NCI-H82 treated with DMSO at 0.1 percent for 48 hours (cell line): Measurements from ENCODE around the gene ABCD1.

ENCODE experiments used
- DNase-seq: peaks from one replicate; lab custom pipeline; 2025; ENCODE audit not compliant: unreplicated experiment; lab: John Stamatoyannopoulos, UW

The ABCD1 gene

DNA sequence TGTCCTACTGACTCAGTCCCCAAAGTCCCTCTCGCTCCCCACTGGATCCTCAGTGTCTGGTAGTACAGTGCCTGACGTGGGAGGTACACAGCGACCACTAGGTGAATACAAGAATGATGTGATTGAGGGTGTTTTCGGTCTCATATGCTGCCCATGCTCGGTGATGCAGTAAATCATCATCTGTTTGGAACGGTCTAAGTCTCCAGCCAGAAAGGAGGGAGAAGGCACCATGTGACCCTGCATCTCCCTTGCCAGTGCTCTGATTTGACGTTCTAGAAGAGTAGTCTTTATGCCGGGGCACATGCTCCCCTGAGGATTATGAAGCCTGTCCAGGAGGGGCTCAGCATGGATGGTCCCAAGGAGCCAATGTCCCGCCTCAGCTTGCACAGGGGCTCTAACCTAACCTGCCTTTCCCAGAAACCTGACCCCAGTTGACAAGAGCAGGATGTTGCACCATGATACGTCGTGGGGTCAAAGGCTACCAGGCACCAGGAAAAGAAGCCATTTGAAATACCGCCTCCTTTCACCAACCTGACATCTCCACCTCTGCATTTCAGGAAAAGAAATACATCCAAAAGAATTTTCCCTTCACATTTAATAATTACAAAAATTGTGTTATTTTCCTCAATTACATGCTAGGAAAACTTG lies 25.6 kb downstream of the ABCD1 start:
- DNase-seq = no peak

DNA sequence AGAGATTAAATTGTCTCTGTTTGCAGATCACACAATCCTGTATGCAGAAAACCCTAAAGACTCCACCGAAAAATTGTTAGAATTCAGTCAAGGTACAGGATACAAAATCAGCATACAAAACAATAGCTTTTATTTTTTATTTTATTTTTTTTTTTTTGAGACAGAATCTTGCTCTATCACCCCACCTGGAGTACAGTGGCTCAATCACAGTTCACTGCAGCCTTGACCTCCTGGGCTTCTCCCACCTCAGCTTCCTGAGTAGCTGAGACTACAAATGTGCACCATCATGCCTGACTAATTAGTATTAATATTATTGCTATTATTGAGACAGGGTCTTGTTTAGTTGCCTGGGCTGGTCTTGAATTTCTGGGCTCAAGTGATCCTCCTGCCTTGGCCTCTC lies 30.5 kb downstream of the ABCD1 start:
- no peak for DNase-seq

DNA sequence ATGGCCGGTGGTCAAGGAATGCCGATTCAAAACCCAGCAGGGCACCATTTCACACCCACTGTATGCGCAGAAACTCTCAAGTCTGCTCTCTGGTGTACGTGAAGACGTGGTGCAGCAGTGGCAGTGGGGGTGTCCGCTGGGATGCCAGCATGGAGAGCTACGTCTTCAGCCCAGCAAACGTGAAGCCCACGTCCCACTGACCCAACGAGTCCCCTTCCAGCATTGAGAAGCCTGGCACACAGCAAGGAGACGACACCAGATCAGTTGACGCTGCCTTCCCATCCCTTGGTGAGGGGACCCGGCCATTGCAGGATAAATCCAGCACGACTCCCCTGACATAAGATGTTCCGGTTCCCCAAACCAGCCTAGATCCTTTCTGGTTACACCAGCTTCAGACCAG lies 37.2 kb downstream of the ABCD1 start:
- DNase-seq = no peak

DNA sequence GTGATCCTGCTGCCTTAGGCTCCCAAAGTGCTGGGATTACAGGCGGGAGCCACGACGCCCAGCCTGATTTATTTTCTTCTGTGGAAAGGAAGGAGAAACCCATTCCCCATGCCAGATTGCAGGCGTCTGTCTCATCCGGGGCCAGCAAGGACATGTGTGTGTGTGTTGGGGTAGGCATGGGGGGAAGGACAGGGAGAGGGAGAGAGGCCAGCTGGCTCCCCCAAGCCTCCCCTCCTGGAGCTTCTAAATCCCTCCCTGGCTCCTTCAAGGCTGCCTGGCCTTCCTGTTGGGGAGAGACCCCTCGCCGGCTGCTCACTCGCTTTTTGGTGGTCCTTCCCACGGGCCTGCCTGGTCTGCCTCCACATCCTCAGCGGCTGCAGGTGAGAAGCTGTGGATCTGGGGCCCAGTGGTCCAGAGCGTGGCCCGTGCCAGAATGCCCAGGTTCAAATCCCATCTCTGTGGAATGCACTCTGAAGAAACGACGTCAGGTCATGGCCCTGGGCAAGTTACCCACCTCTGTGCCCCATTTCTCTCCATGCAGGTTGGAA lies 38.0 kb downstream of the ABCD1 start:
- DNase-seq = no peak

DNA sequence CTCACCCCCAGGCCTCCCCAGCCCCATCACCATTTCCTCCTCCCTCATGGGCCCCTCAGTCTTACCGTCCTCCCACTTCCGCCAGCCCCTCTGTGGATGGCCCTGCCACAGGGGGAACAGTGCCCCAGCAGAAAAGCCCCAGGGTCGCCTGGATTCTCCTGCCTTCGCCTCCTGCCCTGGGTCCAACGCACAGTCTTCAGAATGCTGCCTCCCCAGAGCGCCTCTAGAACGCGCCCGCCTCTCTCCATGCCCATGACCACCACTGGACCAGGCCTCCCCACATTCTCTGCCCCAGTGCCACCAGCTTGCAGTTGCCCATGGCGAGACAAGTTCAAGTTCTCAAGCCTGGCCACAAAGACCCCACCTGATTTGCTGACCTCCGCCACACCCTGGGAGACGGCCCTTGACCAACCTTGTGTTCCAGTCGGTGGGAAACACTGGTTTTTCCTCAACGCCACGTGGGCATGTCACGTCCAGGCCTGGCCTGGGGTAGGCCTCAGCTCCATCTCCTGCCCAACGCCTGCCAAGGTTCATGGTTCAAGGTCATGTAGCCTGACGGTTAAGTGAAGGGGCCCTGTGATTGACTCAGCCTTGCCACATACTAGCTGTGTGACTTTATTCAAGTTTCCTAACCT lies 38.8 kb downstream of the ABCD1 start:
- no peak for DNase-seq

DNA sequence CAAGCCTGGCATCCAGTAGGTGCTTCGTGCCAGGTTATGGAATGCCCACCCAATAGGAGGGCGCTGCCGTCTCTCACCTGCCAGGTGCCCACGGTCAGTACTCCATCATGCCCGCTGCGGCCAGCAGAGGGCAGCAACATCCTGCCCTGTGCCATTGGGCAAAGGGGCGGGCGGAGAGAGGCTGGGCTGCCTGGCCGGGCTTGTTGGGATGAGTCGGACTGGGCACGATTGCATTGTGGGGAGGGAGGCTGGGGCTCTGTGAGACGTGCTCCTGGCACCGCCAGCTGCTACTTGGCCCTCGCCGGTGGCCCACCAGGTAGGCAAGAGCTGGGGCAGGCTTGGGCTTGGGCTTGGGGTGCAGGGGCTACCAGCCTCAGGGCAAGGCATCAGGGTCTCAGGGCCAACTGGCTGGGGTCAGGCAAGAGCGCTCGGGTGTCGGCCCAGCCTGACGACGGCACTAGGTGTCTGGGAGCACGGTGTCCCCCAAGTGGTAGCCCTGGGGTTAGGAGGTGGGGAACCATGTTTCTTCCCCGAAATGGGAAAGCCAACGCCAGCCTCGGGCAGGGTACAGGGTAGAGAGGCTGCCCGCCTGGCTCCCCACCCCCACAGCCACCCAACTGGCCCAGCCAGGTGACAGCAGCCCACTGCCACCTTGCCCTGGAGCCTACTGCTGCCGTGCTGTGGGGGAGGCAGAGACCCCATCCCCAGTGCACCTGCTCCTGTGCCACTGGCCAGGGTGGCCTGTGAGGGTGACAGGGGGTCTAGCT lies 39.5 kb downstream of the ABCD1 start, which contains the start of gene PLXNB3:
Gene PLXNB3, plus strand, starts transcription at position 261 of the 767 bp plus-strand sequence. CDS start 1,287 bp downstream, outside the sequence.
- peak; percentile 22 for DNase-seq

DNA sequence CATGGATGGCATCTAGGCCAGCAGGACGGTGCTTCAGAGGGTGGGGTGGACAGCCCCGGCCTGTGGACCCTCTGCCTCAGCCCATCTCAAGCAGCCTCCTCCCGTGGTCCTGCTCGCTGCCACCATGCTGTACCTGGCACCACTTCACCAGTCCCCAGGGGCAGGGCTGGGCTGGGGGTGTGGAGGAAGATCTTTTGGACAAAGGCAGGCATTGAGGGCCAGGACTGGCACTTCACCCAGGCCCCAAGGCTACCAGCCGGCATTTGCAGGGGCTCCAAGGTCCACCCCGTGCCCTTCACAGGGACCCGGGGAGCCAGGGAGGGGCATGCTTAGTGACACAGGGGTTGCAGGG lies 40.1 kb downstream of the ABCD1 start:
- DNase-seq = no peak

DNA sequence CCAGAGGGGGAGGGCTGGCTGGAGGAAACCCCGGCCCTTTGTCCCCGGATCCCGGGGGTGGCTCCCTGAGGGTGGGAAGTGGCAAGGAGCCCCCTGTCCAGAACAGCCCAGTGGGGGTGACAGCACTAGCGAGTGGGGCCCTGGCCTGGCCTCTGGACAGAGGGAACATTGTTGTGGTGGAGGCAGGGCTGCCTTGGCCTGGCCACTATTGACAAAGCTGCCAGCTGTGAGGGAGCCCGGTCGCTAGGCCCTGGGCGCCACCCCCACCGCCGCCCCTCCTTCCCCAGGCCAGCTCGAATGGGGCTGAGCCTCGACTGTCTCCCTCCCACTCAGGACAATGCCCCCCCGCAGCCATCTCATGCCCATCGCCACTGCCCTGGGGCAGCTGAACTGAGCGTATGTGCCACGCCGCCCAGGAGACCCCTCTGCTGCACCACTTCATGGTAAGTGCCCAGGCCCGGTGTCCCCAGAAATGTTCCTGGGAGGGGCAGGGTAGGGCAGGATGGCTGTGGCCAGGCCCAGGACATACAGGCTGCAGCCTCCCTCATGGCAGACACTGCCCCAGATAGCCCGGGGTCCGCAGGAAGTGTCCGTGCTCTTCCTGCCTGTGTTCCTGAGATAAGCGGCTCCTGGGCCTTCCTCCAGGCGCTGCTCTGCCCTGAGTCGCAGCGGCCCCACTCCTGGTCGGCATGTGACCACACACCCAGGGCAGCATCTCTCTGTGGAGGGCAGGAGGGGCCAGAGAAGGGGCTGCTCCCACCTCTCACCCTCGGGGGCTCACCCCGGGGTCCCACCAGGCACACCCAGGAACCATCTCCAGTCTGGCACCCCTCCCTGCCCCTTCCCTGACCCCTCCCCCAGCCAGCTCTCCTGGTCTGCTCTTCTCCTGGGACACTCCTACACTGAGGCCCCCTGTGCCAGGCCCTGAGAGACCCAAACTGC lies 40.8 kb downstream of the ABCD1 start:
- DNase-seq = no peak

DNA sequence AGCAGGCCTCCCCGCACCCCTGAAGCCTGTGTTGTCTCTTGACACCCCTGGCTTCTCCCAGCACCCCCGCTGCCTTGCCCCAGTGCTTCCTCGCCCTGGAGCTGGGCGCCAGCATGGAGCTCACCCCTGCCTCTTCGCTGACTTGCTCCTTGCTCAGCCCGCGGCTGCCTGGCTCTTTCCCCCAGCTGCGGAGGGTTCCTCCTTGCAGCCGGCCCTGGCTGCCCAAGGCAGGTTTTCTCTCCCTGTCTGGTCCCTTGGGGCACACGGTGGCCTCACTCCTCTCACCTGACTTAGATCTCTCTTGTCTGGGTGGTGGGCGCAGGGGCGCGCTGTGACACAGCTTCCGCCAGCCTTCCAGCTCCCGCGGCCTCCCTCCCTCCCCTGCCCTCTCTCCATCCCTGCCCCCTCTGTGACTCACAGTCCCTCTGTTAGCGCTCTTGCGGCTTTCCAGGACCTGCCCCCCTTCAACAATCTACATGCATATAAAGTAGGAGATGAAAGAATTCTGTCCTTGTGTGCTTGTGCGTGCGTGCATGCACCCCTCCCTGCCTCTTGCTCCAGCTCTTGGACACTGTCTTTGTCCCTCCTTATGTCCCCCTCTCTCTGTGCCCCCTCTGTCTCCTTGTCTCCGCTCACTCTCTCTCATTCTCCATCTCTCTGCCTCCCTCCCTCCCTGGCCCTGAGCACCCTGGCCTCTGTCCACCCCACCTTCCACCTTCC lies 41.6 kb downstream of the ABCD1 start:
- no peak for DNase-seq

DNA sequence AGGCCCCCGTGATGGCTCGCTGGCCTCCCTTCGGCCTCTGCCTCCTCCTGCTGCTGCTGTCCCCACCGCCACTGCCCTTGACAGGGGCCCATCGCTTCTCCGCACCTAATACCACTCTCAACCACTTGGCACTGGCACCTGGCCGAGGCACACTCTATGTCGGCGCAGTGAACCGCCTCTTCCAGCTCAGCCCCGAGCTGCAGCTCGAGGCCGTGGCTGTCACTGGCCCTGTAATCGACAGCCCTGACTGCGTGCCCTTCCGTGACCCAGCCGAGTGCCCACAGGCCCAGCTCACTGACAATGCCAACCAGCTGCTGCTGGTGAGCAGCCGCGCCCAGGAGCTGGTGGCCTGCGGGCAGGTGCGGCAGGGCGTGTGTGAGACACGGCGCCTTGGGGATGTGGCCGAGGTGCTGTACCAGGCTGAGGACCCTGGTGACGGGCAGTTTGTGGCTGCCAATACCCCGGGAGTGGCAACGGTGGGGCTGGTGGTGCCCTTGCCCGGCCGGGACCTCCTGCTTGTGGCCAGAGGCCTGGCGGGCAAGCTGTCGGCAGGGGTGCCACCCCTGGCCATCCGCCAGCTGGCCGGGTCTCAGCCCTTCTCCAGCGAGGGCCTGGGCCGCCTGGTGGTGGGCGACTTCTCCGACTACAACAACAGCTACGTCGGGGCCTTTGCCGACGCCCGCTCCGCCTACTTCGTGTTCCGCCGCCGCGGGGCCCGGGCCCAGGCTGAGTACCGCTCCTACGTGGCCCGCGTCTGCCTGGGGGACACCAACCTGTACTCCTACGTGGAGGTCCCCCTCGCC lies 42.4 kb downstream of the ABCD1 start:
- DNase-seq = no peak

DNA sequence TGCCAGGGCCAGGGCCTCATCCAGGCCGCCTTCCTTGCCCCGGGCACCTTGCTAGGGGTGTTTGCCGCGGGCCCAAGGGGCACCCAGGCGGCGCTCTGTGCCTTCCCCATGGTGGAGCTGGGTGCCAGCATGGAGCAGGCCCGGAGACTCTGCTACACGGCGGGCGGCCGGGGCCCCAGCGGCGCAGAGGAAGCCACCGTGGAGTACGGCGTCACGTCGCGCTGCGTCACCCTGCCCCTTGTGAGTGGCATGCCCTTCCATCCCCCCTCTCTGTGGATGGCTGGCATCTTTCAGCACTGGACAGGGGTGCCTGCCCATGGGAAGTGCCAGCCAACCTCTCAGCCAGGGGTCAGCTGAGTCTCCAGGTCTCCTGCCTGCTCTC lies 43.0 kb downstream of the ABCD1 start:
- DNase-seq = no peak

DNA sequence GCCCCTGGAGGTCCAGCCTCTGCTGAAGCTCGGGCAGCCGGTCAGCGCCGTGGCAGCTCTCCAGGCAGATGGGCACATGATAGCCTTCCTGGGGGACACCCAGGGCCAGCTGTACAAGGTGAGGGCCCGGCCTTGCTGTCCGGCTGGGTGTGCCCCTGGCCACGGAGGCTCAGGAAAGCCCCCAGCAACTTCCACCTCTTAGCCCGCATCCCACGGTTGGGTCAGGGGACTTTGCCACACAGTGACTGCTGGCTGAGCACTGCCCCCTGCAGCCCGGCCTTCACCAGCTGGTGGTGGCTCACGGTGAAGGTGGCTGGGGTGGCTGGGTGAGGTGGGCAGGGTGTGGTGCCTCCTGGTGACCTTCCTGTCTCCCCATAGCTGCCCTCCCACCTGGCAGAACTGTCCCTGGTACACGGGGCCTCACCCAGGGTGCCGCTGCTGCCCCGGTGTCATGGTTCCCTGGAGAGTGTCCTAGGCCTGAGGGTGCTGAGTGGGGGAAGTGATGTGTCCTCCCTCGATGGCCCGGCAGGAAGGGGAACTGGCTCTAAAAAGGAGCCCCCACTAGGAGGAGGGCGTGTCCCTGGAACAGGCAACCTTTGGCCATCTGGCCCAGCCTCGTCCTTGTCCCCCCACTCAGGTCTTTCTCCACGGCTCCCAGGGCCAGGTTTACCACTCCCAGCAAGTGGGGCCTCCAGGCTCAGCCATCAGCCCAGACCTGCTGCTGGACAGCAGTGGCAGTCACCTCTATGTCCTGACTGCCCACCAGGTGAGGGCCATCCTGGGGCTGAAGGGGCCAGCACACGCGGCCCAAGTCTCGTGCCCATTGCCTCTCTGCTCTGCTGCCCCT lies 43.9 kb downstream of the ABCD1 start:
- DNase-seq = no peak

DNA sequence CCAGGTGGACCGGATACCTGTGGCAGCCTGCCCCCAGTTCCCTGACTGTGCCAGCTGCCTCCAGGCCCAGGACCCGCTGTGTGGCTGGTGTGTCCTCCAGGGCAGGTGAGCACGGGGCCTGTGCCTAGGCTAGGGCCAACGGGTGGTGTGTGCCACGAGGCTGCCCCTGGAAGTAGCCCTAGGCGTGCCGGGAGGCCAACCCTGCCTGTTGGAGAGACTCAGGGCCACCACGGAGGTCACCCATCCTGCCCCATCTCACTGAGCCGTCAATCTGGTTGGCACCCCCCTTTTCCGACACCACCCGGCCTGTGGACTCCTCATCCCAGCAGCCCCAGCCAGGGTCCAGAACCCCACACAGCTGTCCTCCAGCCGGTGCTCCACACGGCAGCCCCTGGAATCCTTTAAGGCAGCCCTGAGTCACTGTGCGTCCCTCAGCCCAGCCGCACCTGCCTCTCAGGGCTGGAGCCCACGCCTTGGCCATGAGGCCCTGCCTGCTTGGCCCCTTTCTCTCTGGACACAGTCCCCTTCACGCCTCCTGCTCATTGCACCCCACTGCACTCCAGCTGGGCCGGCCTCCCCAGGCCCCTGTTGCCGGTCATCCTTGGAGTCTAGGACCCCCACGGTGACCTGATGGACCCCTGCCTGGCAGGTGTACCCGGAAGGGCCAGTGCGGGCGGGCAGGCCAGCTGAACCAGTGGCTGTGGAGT lies 44.7 kb downstream of the ABCD1 start:
- no peak for DNase-seq

DNA sequence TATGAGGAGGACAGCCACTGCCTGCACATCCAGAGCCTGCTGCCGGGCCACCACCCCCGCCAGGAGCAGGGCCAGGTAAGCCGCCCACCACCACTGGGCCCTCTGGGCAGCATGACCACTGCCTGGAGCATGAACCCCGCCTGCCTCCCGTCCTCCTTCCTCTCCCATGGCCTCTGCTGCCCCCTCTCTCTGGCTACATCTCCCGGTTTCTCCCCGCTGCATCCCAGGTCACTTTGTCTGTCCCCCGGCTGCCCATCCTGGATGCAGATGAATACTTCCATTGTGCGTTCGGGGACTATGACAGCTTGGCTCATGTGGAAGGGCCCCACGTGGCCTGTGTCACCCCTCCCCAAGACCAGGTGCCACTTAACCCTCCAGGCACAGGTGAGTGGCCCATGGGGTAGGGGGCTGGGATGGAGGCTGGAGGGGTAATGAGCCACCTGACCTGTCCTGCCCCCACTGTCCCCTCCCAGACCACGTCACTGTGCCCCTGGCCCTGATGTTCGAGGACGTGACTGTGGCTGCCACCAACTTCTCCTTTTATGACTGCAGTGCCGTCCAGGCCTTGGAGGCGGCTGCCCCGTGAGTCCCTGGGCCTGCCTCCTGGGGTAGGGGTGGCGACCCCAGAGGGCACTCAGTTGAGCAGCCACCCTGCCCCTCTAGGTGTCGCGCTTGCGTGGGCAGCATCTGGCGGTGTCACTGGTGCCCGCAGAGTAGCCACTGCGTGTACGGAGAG lies 45.4 kb downstream of the ABCD1 start:
- no peak for DNase-seq

DNA sequence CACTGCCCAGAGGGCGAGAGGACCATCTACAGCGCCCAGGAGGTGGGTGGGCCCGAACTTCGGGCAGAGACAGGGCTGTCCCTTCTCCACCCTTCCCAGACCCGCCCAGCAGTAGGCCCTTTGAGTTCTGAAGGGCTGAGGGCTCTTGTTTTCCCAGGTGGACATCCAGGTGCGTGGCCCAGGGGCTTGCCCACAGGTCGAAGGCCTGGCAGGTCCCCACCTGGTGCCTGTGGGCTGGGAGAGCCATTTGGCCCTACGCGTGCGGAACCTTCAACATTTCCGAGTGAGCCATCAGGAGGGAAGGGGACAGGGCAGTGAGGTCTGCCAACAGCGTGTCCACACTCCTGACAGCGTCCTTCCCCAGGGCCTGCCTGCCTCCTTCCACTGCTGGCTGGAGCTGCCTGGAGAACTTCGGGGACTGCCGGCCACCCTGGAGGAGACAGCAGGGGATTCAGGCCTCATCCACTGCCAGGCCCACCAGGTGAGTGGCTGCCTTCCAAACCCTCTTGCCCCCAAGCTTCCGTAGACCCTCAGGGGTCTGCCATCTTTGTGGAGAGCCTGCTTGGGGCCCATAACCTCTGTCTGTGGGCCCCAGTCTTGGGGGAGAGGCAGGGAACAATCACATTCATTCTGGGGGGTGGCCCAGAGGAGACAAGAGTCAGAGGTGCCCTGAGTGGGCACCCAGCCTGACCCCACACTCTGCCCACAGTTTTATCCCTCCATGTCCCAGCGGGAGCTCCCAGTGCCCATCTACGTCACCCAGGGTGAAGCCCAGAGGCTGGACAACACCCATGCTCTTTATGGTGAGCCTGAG lies 46.2 kb downstream of the ABCD1 start:
- no peak for DNase-seq
